GM12801 (cell line): ENCODE results near the gene BTBD2.

ENCODE experiments used
- CTCF ChIP-seq: IDR thresholded peaks from one replicate; pipeline ENCODE4 v1.5.1; 2011; ENCODE audit warnings: control low read depth; ENCODE audit not compliant: insufficient read length; ENCODE audit errors: extremely low read depth

BTBD2 gene

GRCh38 chr19:1952635-1953034 lies 62.9 kb downstream of the BTBD2 start:
- TF ChIP-seq CTCF = no peak

- no peak for TF ChIP-seq CTCF
Measured at GRCh38 chr19:1950640-1951039, 64.9 kb downstream of the BTBD2 start.

GRCh38 chr19:1949304-1950101 lies 66.0 kb downstream of the BTBD2 start:
- no peak for TF ChIP-seq CTCF

GRCh38 chr19:1947651-1948209 lies 67.8 kb downstream of the BTBD2 start:
- TF ChIP-seq CTCF = no peak

GRCh38 chr19:1945899-1946298 lies 69.6 kb downstream of the BTBD2 start:
- TF ChIP-seq CTCF = no peak

GRCh38 chr19:1944916-1945561 lies 70.5 kb downstream of the BTBD2 start:
- no peak for TF ChIP-seq CTCF

- no peak for TF ChIP-seq CTCF
Measured at GRCh38 chr19:1944088-1944915, 71.2 kb downstream of the BTBD2 start.
